K562 (cell line): ENCODE results near the gene KCNA4. TPM values are rescaled to one million over a fixed set of nuclear protein-coding genes. Genes with fewer than 3 reads are reported as not detected.

ENCODE experiments used
- ATAC-seq: fragments of 200-7000 bp; cut with Tn5 transposase; 3 replicates; pipeline ENCODE4 v1.9.1; 2020; ENCODE audit warnings: moderate library complexity
- BruUV-seq: library from RNA; stranded (reverse); fragments of 400-500 nt; replicated peaks from 2 replicates; lab custom pipeline; 2021; lab: Mats Ljungman, UMichigan
- CTCF ChIA-PET: fragments of 300-600 bp; formaldehyde crosslinking; extraction: SDS; loops from one replicate; lab custom pipeline; 2021; ENCODE audit warnings: low intra/inter-chr PET ratio; lab: Yijun Ruan, JAX
- POLR2A ChIA-PET: fragments of 300-600, 350-650 bp; sonication (Branson Sonifier 250); formaldehyde crosslinking; extraction: SDS; loops from one replicate; lab custom pipeline; 2021; ENCODE audit warnings: antibody characterized with exemption, inconsistent platforms; lab: Yijun Ruan, JAX
- DNase-seq, 4 experiments: peaks; one replicate each; pipeline versions ENCODE4 v3.0.0 to v3.0.0-alpha.2; 2011 to 2018; ENCODE audit warnings: low spot score in 3 of 4, mixed read lengths in 3 of 4; ENCODE audit errors: extremely low read depth in 1 of 4
- FAIRE-seq: peaks from 2 replicates; lab custom pipeline; 2011; peaks lifted over from hg19 to GRCh38; lab: Jason Lieb, UNC
- H2AFZ ChIP-seq: 2 replicates; pipeline ENCODE4 v1.6.0; 2011; ENCODE audit warnings: low read depth, low read length, control low read depth, inconsistent platforms
- H3K27ac ChIP-seq: fragments of 200-600 bp; 3 replicates; pipeline ENCODE4 v1.8.0; 2011; ENCODE audit warnings: low read depth, mild to moderate bottlenecking, control low read depth, inconsistent platforms, low read length, moderate library complexity, mixed read lengths; ENCODE audit errors: extremely low read depth
- H3K27me3 ChIP-seq, 2 experiments: fragments of 300-600 bp in 1 of 2; 2 replicates in 1 of 2; 3 replicates in 1 of 2; pipeline versions ENCODE4 v1.6.0 to v1.8.0; 2011; ENCODE audit warnings: inconsistent platforms in 2 of 2, low read length in 2 of 2, mild to moderate bottlenecking in 1 of 2, mixed read lengths in 1 of 2, moderate library complexity in 1 of 2; ENCODE audit not compliant: control insufficient read depth in 2 of 2, insufficient read depth in 2 of 2
- H3K36me3 ChIP-seq: fragments of 300-600 bp; 3 replicates; pipeline ENCODE4 v1.8.0; 2011; ENCODE audit warnings: mild to moderate bottlenecking, low read length, inconsistent platforms; ENCODE audit not compliant: control insufficient read depth, insufficient read depth
- H3K4me1 ChIP-seq, 2 experiments: fragments of 200-600 bp in 1 of 2; replicated peaks in 1 of 2; 2 replicates in 1 of 2; 3 replicates in 1 of 2; pipeline versions ENCODE4 v1.5.1 to v1.8.0; 2011; ENCODE audit warnings: inconsistent platforms in 2 of 2, low read length in 2 of 2, mild to moderate bottlenecking in 1 of 2, mixed read lengths in 1 of 2, moderate library complexity in 1 of 2; ENCODE audit not compliant: control insufficient read depth in 2 of 2, insufficient read depth in 2 of 2
- H3K4me2 ChIP-seq: 2 replicates; pipeline ENCODE4 v1.6.1; 2011; ENCODE audit warnings: low read length, control low read depth, inconsistent platforms, mixed read lengths; ENCODE audit not compliant: insufficient read depth
- H3K4me3 ChIP-seq: fragments of 200-600 bp; sonication (generic), shearing (Covaris generic); 2 replicates; pipeline ENCODE4 v1.5.1; 2016; ENCODE audit warnings: control low read depth, inconsistent platforms
- H3K79me2 ChIP-seq: fragments of 200-600 bp; 3 replicates; pipeline ENCODE4 v1.8.0; 2011; ENCODE audit warnings: low read length, inconsistent platforms; ENCODE audit not compliant: control insufficient read depth, insufficient read depth
- H3K9ac ChIP-seq, 2 experiments: 2 replicates each; pipeline versions ENCODE4 v1.6.0 to v1.6.1; 2011; ENCODE audit warnings: low read depth in 2 of 2, low read length in 2 of 2, control low read depth in 1 of 2, inconsistent platforms in 1 of 2, mild to moderate bottlenecking in 1 of 2, mixed read lengths in 1 of 2; ENCODE audit not compliant: insufficient read depth in 1 of 2
- H3K9me1 ChIP-seq: one replicate; pipeline ENCODE4 v1.6.0; 2011; ENCODE audit warnings: inconsistent platforms, mild to moderate bottlenecking, low read length, moderate library complexity; ENCODE audit not compliant: control insufficient read depth, insufficient read depth
- H3K9me3 ChIP-seq: replicated peaks from 2 replicates; pipeline ENCODE4 v1.5.1; 2011; ENCODE audit warnings: low read depth, low read length, inconsistent platforms; ENCODE audit not compliant: control insufficient read depth, insufficient read depth
- H4K20me1 ChIP-seq: replicated peaks from 2 replicates; pipeline ENCODE4 v1.6.1; 2011; ENCODE audit warnings: low read length, inconsistent platforms, mixed read lengths; ENCODE audit not compliant: control insufficient read depth, insufficient read depth
- PURB ChIP-seq: sonication (generic); formaldehyde crosslinking; IDR thresholded peaks from 2 replicates; pipeline ENCODE4 v1.9.0; 2021; ENCODE audit warnings: low read depth, mild to moderate bottlenecking, missing genetic modification reagents
- TARDBP ChIP-seq: fragments of 450-650 bp; IDR thresholded peaks from 2 replicates; pipeline ENCODE4 v1.6.1; 2016
- WGBS: fragments of 100-300 bp; shearing (Covaris generic); methylation state at CpG from one replicate; pipeline ENCODE4 v1.1.6; 2016; ENCODE audit warnings: low coverage, mixed read lengths; ENCODE audit not compliant: insufficient coverage; ENCODE audit errors: missing lambda C conversion rate; 5-methylcytosine and 5-hydroxymethylcytosine counted together
- in situ Hi-C: fragments of 300-500 bp; cut with MboI; formaldehyde crosslinking; loops from 4 replicates; pipeline ENCODE4 v1.15.0; 2018; ENCODE audit warnings: inconsistent platforms, mixed read lengths
- intact Hi-C: fragments of 100-400 bp; cut with micrococcal nuclease; formaldehyde crosslinking; loops from 2 replicates; pipeline ENCODE4 v1.14.2; 2022
- polyA plus RNA-seq, 8 experiments: library from polyadenylated mRNA; depleted of rRNA in 4 of 8; stranded (reverse) in 5 of 8; unstranded in 3 of 8; fragments of >200 nt; fragmentation: Nextera tagmentation in 2 of 8; fragmentation: Illumina TruSeq in 1 of 8; extraction: Ambion mirVana in 2 of 8; extraction: Trizol in 1 of 8; gene quantifications; 2 replicates each; pipeline versions ENCODE4 v1.2.1 to v1.2.3, GENCODE V29; 2011 to 2014; ENCODE audit warnings: inconsistent platforms in 1 of 8, missing spikeins in 1 of 8
- total RNA-seq, 7 experiments: library from RNA; depleted of rRNA in 6 of 7; stranded (reverse); fragments of >200 nt in 6 of 7; fragmentation: Illumina TruSeq in 2 of 7; extraction: Trizol in 2 of 7; gene quantifications; 2 replicates each; pipeline versions ENCODE4 v1.2.1 to v1.2.3, GENCODE V29; 2011 to 2021; ENCODE audit warnings: low replicate concordance in 1 of 7

Gene KCNA4
- total and polyA plus RNA-seq, 9 of the 15 experiments (the other 6 are each of a cell fraction or from before 2014, with no cell fraction given), result not detected

- DNase-seq, result no peak
- no peak for ATAC-seq
- intact Hi-C loops, result no loop called here
These were observed 1.7 kb upstream of the KCNA4 start for GRCh38 chr11:30018495-30018894.

GRCh38 chr11:30017445-30017895 is 640 bp upstream of the KCNA4 start:
- no peaks in the 10 kb centered on the region for H3K9me3 ChIP-seq
- CTCF ChIA-PET, result no interaction called here
- no peak overlapping the region for H2AFZ ChIP-seq
- H3K4me1 ChIP-seq, result peaks cover 0 to 5% of the 10 kb centered on the region in 2 experiments; a peak in 1 of 5 replicates
- no peak overlapping the region for H3K27ac ChIP-seq
- no peaks in the 10 kb centered on the region for H3K9me1 ChIP-seq
- H4K20me1 ChIP-seq, result no peaks in the 10 kb centered on the region
- H3K4me3 ChIP-seq, result no peak overlapping the region
- no TSS peak for BruUV-seq
- POLR2A ChIA-PET, result no interaction called here
- DNase-seq (no peak), ATAC-seq (no peak), FAIRE-seq (no peak)
- H3K27me3 ChIP-seq, result no peaks in the 10 kb centered on the region
- no peaks in the 10 kb centered on the region for H3K36me3 ChIP-seq
- no peak for TF ChIP-seq TARDBP
- intact Hi-C loops, result no loop called here
- H3K79me2 ChIP-seq, result no peaks in the 10 kb centered on the region
- in situ Hi-C loops, result no loop called here
- no peak overlapping the region for H3K4me2 ChIP-seq
- no peak overlapping the region for H3K9ac ChIP-seq
- 8% methylated on average over 6 of the region's 19 CpGs for WGBS

More at GRCh38 chr11:30018495-30018894, 1.7 kb upstream of the KCNA4 start:
- Histone ChIP-seq H3K4me2 (no peak overlapping the region), H3K79me2 (no peaks in the 10 kb centered on the region), H3K9me3 (no peaks in the 10 kb centered on the region), H4K20me1 (no peaks in the 10 kb centered on the region), H3K9me1 (no peaks in the 10 kb centered on the region), H3K27ac (no peak overlapping the region), H3K36me3 (no peaks in the 10 kb centered on the region)
- WGBS, result 1% methylated on average over 18 of the region's 21 CpGs
- CTCF ChIA-PET, result no interaction called here
- TF ChIP-seq PURB (CRISPR knock-in tag), result no peak
- TF ChIP-seq, all 486 proteins: peak for 0
- H2AFZ ChIP-seq, result no peak overlapping the region
- no peaks in the 10 kb centered on the region for H3K27me3 ChIP-seq
- H3K4me3 ChIP-seq, result no peak overlapping the region
- H3K9ac ChIP-seq, result no peak overlapping the region
- FAIRE-seq, result no peak
- in situ Hi-C loops, result no loop called here
- H3K4me1 ChIP-seq, result peaks cover 0 to 5% of the 10 kb centered on the region in 2 experiments; a peak in 1 of 5 replicates
- BruUV-seq, result no TSS peak
- POLR2A ChIA-PET, result no interaction called here
